ENCODE measurements around the gene TAF13. TPM values are rescaled to one million over a fixed set of nuclear protein-coding genes. Genes with fewer than 3 reads are reported as not detected.

The TAF13 gene
- total RNA-seq, 1 experiment from 2014 or later = 76.7 TPM

GRCh38 chr1:109083923-109084322 is 8.1 kb upstream of the TAF13 start:
- Mint-ChIP-seq H3K36me3 (ENCODE audit: insufficient read depth, unreplicated experiment) (no peaks in the 10 kb centered on the region), H3K4me1 (ENCODE audit: insufficient read depth, unreplicated experiment) (no peaks in the 10 kb centered on the region), H3K27ac (ENCODE audit: low read depth, unreplicated experiment) (no peak overlapping the region), H3K27me3 (ENCODE audit: insufficient read depth, unreplicated experiment) (no peaks in the 10 kb centered on the region), H3K4me3 (ENCODE audit: unreplicated experiment) (no peak overlapping the region), H3K9me3 (ENCODE audit: unreplicated experiment) (no peaks in the 10 kb centered on the region)
- ChIA-PET POLR2A (interaction anchor here (0.6 to 1.1 kb wide), 4 partner anchors 11 to 132 kb away, joined by 3 to 5 read pairs (median 4); a partner anchor contains a TSS), CTCF (interaction anchor here (0.6 to 1.4 kb wide), 4 partner anchors 16 to 207 kb away, joined by 3 to 5 read pairs (median 3); no protein-coding TSS in a partner anchor)
- BruUV-seq (replicated peaks) = no TSS peak
- TF ChIP-seq CTCF (IDR thresholded peaks at IDR 0.05; ENCODE audit: unreplicated experiment) = no peak
- intact Hi-C loops (cut with micrococcal nuclease) = no loop called here
- no peak for DNase-seq (ENCODE audit: unreplicated experiment)

GRCh38 chr1:109083501-109083900 is 7.7 kb upstream of the TAF13 start:
- ChIA-PET POLR2A (interaction anchor here (0.6 to 1.1 kb wide), 4 partner anchors 12 to 132 kb away, joined by 3 to 5 read pairs (median 4); no protein-coding TSS in a partner anchor), CTCF (interaction anchor here (0.6 to 1.4 kb wide), 3 partner anchors 17 to 449 kb away, joined by 3 to 5 read pairs (median 3); no protein-coding TSS in a partner anchor)
- no peaks in the 10 kb centered on the region for H3K4me1 Mint-ChIP-seq (ENCODE audit: insufficient read depth, unreplicated experiment)
- intact Hi-C loops (cut with micrococcal nuclease) = no loop called here
- no peak for TF ChIP-seq CTCF (IDR thresholded peaks at IDR 0.05; ENCODE audit: unreplicated experiment)
- H3K9me3 Mint-ChIP-seq (ENCODE audit: unreplicated experiment) = no peaks in the 10 kb centered on the region
- BruUV-seq (replicated peaks) = no TSS peak
- no peaks in the 10 kb centered on the region for H3K27me3 Mint-ChIP-seq (ENCODE audit: insufficient read depth, unreplicated experiment)
- no peaks in the 10 kb centered on the region for H3K36me3 Mint-ChIP-seq (ENCODE audit: insufficient read depth, unreplicated experiment)
- no peak for DNase-seq (ENCODE audit: unreplicated experiment)
- H3K27ac Mint-ChIP-seq (ENCODE audit: low read depth, unreplicated experiment) = no peak overlapping the region
- H3K4me3 Mint-ChIP-seq (ENCODE audit: unreplicated experiment) = no peak overlapping the region

GRCh38 chr1:109080441-109081082 is 4.8 kb upstream of the TAF13 start:
- peaks cover 6% of the 10 kb centered on the region for H3K36me3 Mint-ChIP-seq (ENCODE audit: insufficient read depth, unreplicated experiment)
- intact Hi-C loops (cut with micrococcal nuclease) = no loop called here
- DNase-seq (ENCODE audit: unreplicated experiment) = no peak
- ChIA-PET CTCF (interaction anchor here (0.9 kb wide), 1 partner anchor 10 kb away, joined by 3 read pairs; the partner anchor contains the start of gene TMEM167B), POLR2A (no interaction called here)
- H3K4me1 Mint-ChIP-seq (ENCODE audit: insufficient read depth, unreplicated experiment) = no peaks in the 10 kb centered on the region
- H3K27ac Mint-ChIP-seq (ENCODE audit: low read depth, unreplicated experiment) = no peak overlapping the region
- H3K27me3 Mint-ChIP-seq (ENCODE audit: insufficient read depth, unreplicated experiment) = no peaks in the 10 kb centered on the region
- no peak for TF ChIP-seq CTCF (IDR thresholded peaks at IDR 0.05; ENCODE audit: unreplicated experiment)
- no peak overlapping the region for H3K4me3 Mint-ChIP-seq (ENCODE audit: unreplicated experiment)
- no peaks in the 10 kb centered on the region for H3K9me3 Mint-ChIP-seq (ENCODE audit: unreplicated experiment)
- no TSS peak for BruUV-seq (replicated peaks)

- H3K27ac Mint-ChIP-seq (ENCODE audit: low read depth, unreplicated experiment) = no peak overlapping the region
- no peak for TF ChIP-seq CTCF (IDR thresholded peaks at IDR 0.05; ENCODE audit: unreplicated experiment)
- no peaks in the 10 kb centered on the region for H3K4me1 Mint-ChIP-seq (ENCODE audit: insufficient read depth, unreplicated experiment)
- no peak for DNase-seq (ENCODE audit: unreplicated experiment)
- intact Hi-C loops (cut with micrococcal nuclease) = no loop called here
- ChIA-PET CTCF (interaction anchor here (1.3 kb wide), 1 partner anchor 21 kb away, joined by 3 read pairs; no protein-coding TSS in a partner anchor), POLR2A (no interaction called here)
- BruUV-seq (replicated peaks) = no TSS peak
- H3K9me3 Mint-ChIP-seq (ENCODE audit: unreplicated experiment) = no peaks in the 10 kb centered on the region
- H3K27me3 Mint-ChIP-seq (ENCODE audit: insufficient read depth, unreplicated experiment) = no peaks in the 10 kb centered on the region
- H3K36me3 Mint-ChIP-seq (ENCODE audit: insufficient read depth, unreplicated experiment) = peaks cover 7% of the 10 kb centered on the region
- H3K4me3 Mint-ChIP-seq (ENCODE audit: unreplicated experiment) = no peak overlapping the region
Measured at GRCh38 chr1:109079240-109079622, 3.4 kb upstream of the TAF13 start.
